GM12878 (cell line): Measurements from ENCODE around the gene TCEANC. TPM values are rescaled to one million over a fixed set of nuclear protein-coding genes. Genes with fewer than 3 reads are reported as not detected.

Experiments used
- ATAC-seq: fragments of 200-7000 bp; cut with Tn5 transposase; 3 replicates; pipeline ENCODE4 v1.9.1; 2020; ENCODE audit warnings: mild to moderate bottlenecking, moderate library complexity
- BruUV-seq: library from RNA; stranded (reverse); fragments of 400-500 nt; replicated peaks from 2 replicates; lab custom pipeline; 2021; lab: Mats Ljungman, UMichigan
- CTCF ChIA-PET: fragments of 300-600 bp; sonication (Branson Sonifier 250); formaldehyde crosslinking; extraction: SDS; loops from one replicate; lab custom pipeline; 2021; ENCODE audit warnings: inconsistent platforms; lab: Yijun Ruan, JAX
- POLR2A ChIA-PET: fragments of 350-600 bp; formaldehyde crosslinking; extraction: SDS; loops from one replicate; lab custom pipeline; 2021; ENCODE audit warnings: inconsistent platforms; lab: Charles Lee
- RAD21 ChIA-PET: fragments of 300-600 bp; sonication (Branson Sonifier 250); formaldehyde crosslinking; loops from one replicate; lab custom pipeline; 2023; ENCODE audit warnings: antibody characterized with exemption; ENCODE audit not compliant: unreplicated experiment; lab: Charles Lee
- SMC1A ChIA-PET: fragments of 300-600 bp; sonication (Branson Sonifier 250); formaldehyde crosslinking; loops from one replicate; lab custom pipeline; 2023; ENCODE audit not compliant: unreplicated experiment, uncharacterized antibody; lab: Charles Lee
- DNase-seq: peaks from one replicate; pipeline ENCODE4 v3.0.0-alpha.2; 2011; ENCODE audit warnings: low read depth, low spot score
- FAIRE-seq: peaks from 3 replicates; lab custom pipeline; 2011; peaks lifted over from hg19 to GRCh38; lab: Jason Lieb, UNC
- H2AFZ ChIP-seq: 2 replicates; pipeline ENCODE4 v1.6.0; 2011; ENCODE audit warnings: low read depth, low read length, control low read depth; ENCODE audit not compliant: control insufficient read depth
- H3K27ac ChIP-seq: 2 replicates; pipeline ENCODE4 v1.5.1; 2011; ENCODE audit warnings: control low read depth; ENCODE audit not compliant: control insufficient read depth, insufficient read depth
- H3K27me3 ChIP-seq, 2 experiments: replicated peaks in 1 of 2; 2 replicates each; pipeline versions ENCODE4 v1.6.0 to v1.6.1; 2011; ENCODE audit warnings: low read length in 1 of 2; ENCODE audit not compliant: control insufficient read depth in 2 of 2, insufficient read depth in 2 of 2
- H3K36me3 ChIP-seq, 2 experiments: 2 replicates each; pipeline ENCODE4 v1.5.1; 2011; ENCODE audit warnings: low read length in 1 of 2; ENCODE audit not compliant: control insufficient read depth in 2 of 2, insufficient read depth in 2 of 2
- H3K4me1 ChIP-seq: 2 replicates; pipeline ENCODE4 v1.6.1; 2011; ENCODE audit warnings: mild to moderate bottlenecking, low read length, moderate library complexity, mixed read lengths; ENCODE audit not compliant: control insufficient read depth, insufficient read depth
- H3K4me2 ChIP-seq: 2 replicates; pipeline ENCODE4 v1.6.0; 2011; ENCODE audit warnings: control low read depth; ENCODE audit not compliant: control insufficient read depth, insufficient read depth
- H3K4me3 ChIP-seq: fragments of 200-600 bp; sonication (generic); 2 replicates; pipeline ENCODE4 v1.5.1; 2016
- H3K79me2 ChIP-seq: 2 replicates; pipeline ENCODE4 v1.6.0; 2011; ENCODE audit warnings: low read length; ENCODE audit not compliant: control insufficient read depth, insufficient read depth
- H3K9ac ChIP-seq: 2 replicates; pipeline ENCODE4 v1.8.0; 2011; ENCODE audit warnings: low read length, control low read depth, mixed read lengths; ENCODE audit not compliant: control insufficient read depth, insufficient read depth
- H3K9me3 ChIP-seq: replicated peaks from 3 replicates; pipeline ENCODE4 v1.5.1; 2011; ENCODE audit warnings: mild to moderate bottlenecking, low read length; ENCODE audit not compliant: control insufficient read depth, insufficient read depth
- H4K20me1 ChIP-seq: 2 replicates; pipeline ENCODE4 v1.6.0; 2011; ENCODE audit not compliant: control insufficient read depth, insufficient read depth
- ATF7 ChIP-seq: fragments of 450-650 bp; IDR thresholded peaks from 2 replicates; pipeline ENCODE4 v1.6.1; 2016; ENCODE audit warnings: low read depth, mild to moderate bottlenecking
- BHLHE40 ChIP-seq, 2 experiments: fragments of 450-650 bp in 1 of 2; IDR thresholded peaks; 2 replicates each; pipeline ENCODE4 v1.6.1; 2011 to 2017; ENCODE audit warnings: low read depth in 2 of 2, borderline replicate concordance in 1 of 2, improper control_type of control experiment in 1 of 2, low read length in 1 of 2, mild to moderate bottlenecking in 1 of 2
- RAD21 ChIP-seq: IDR thresholded peaks from 2 replicates; pipeline ENCODE4 v1.6.1; 2011; ENCODE audit warnings: mild to moderate bottlenecking, low read depth, low read length, moderate library complexity; ENCODE audit not compliant: insufficient read depth
- WGBS: methylation state at CpG from one replicate; pipeline ENCODE4 v1.1.6; 2016; ENCODE audit warnings: low lambda C conversion rate; ENCODE audit not compliant: insufficient replicate concordance, insufficient coverage; ENCODE audit errors: missing lambda C conversion rate; 5-methylcytosine and 5-hydroxymethylcytosine counted together
- in situ Hi-C: fragments of 300-500 bp; cut with MboI; formaldehyde crosslinking; loops from 9 replicates; pipeline ENCODE4 v1.14.3; 2018; ENCODE audit warnings: mixed read lengths
- intact Hi-C: fragments of 100-400 bp; cut with micrococcal nuclease; formaldehyde crosslinking; loops from one replicate; pipeline ENCODE4 v1.14.2; 2022; ENCODE audit not compliant: unreplicated experiment
- polyA plus RNA-seq, 11 experiments: library from polyadenylated mRNA; depleted of rRNA in 4 of 11; unstranded in 6 of 11; stranded (reverse) in 5 of 11; fragments of >200 nt; fragmentation: Nextera tagmentation in 4 of 11; fragmentation: Illumina TruSeq in 1 of 11; extraction: Ambion mirVana in 4 of 11; extraction: Trizol in 1 of 11; gene quantifications; 1 replicate in 1 of 11; 2 replicates in 10 of 11; pipeline versions ENCODE4 v1.2.1 to v1.2.3, GENCODE V29; 2011 to 2016; ENCODE audit warnings: inconsistent platforms in 2 of 11, missing spikeins in 2 of 11, low read depth in 1 of 11
- total RNA-seq, 4 experiments: library from RNA; depleted of rRNA in 3 of 4; stranded (reverse); fragments of >200 nt in 3 of 4; fragmentation: Illumina TruSeq in 1 of 4; extraction: Trizol in 1 of 4; gene quantifications; 2 replicates each; pipeline versions ENCODE4 v1.2.1 to v1.2.3, GENCODE V29; 2013 to 2021

Gene TCEANC
- total and polyA plus RNA-seq, 10 of the 15 experiments (the other 5 are each of a cell fraction or from before 2014, with no cell fraction given): 1.1 to 4.9 (median 2.9) TPM

DNA sequence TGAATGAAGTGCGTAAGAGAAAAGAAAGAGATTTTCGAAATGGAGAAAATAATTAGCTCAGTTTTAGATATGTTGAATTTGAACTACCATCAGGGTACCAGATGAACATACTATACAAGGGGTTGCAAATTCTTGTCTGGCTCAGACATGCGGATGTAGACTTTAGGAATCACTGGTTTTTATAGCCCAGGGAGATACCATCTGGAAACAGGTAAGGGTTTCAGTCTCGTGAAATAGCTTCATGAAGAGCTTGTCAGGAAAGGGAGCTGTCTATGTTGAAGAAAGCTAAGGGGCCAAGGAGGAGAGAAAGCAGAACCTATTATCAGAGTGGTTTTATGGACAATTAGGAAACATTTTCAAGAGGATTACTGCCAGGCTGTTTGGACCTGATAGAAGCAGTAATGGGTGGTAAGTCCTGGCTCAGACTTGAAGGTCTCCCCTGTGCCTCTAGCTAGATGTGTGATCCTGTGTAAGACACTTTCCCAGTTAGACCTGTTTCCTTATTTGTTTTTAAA, 42.7 kb downstream of the TCEANC start:
- BruUV-seq: no TSS peak
- peaks cover 37% of the 10 kb centered on the region for H3K4me1 ChIP-seq
- peaks cover 95% of the 10 kb centered on the region for H3K79me2 ChIP-seq
- peak overlapping the region; percentile 78 for H3K4me2 ChIP-seq
- peak overlapping the region; percentile 67 for H3K9ac ChIP-seq
- SMC1A ChIA-PET: interaction anchor here (0.7 to 13.8 kb wide), 14 partner anchors 8 to 104 kb away, joined by 3 to 198 read pairs (median 8); partner anchors contain the start of genes OFD1, RAB9A, TCEANC and TRAPPC2
- ATAC-seq: no peak
- H3K4me3 ChIP-seq: peak overlapping the region; percentile 66
- FAIRE-seq: no peak
- in situ Hi-C loops: no loop called here
- CTCF ChIA-PET: interaction anchor here (0.8 to 10.2 kb wide), 10 partner anchors 8 to 111 kb away, joined by 3 to 89 read pairs (median 6); partner anchors contain the start of genes OFD1 and TRAPPC2
- RAD21 ChIA-PET: interaction anchor here (1.1 to 11.4 kb wide), 13 partner anchors 9 to 336 kb away, joined by 3 to 201 read pairs (median 22); partner anchors contain the start of genes GEMIN8, OFD1, RAB9A and TRAPPC2
- WGBS: 76% methylated on average over 4 of the region's 4 CpGs
- 0 out of 2 replicates have a peak, but pooled peaks cover 2% of the 10 kb centered on the region for H4K20me1 ChIP-seq
- intact Hi-C loops: loop anchor here (2.0 to 10.0 kb wide), 3 partner anchors 27 to 741 kb away; no protein-coding TSS in a partner anchor
- no peaks in the 10 kb centered on the region for H3K27me3 ChIP-seq
- H3K9me3 ChIP-seq: no peaks in the 10 kb centered on the region; the same call in 2 of the 3 replicates
- DNase-seq: no peak
- no peak overlapping the region for H2AFZ ChIP-seq
- H3K36me3 ChIP-seq: peaks cover 0 to 3% of the 10 kb centered on the region in 2 experiments; a peak in 2 of 4 replicates
- TF ChIP-seq ATF7: peak; percentile 33; the same call in 1 of the 2 replicates
- no peak for TF ChIP-seq RAD21
- TF ChIP-seq BHLHE40 (IDR thresholded peaks at IDR 0.05; ENCODE audit: borderline replicate concordance in 1 of 2, low read depth in 2 of 2, low read length in 1 of 2): peak in 1 of 2 experiments; percentile 45; a peak in 1 of 4 replicates
- TF ChIP-seq, all 136 proteins: peak for 2
- POLR2A ChIA-PET: interaction anchor here (0.6 to 10.2 kb wide), 9 partner anchors 9 to 143 kb away, joined by 3 to 130 read pairs (median 31); partner anchors contain the start of genes OFD1, RAB9A, TCEANC and TRAPPC2
- peak overlapping the region; percentile 69 for H3K27ac ChIP-seq
